HG03097 (cell line): ENCODE measurements around the gene DDX10.
"Not testable (repeated sequence)": the region's sequence is repeated elsewhere in the genome, so short reads cannot be mapped to it uniquely, and the experiment has no call there.

Experiments used
- ATAC-seq: cut with Tn5 transposase; IDR thresholded peaks from one replicate; pipeline ENCODE4 v1.9.1; 2021; ENCODE audit not compliant: unreplicated experiment, low FRiP score

DDX10 gene

GRCh38 chr11:108654100-108654499, 10.8 kb upstream of the DDX10 start:
- ATAC-seq, result not testable (repeated sequence)

- no peak for ATAC-seq
Observed at GRCh38 chr11:108654994-108655631, 9.8 kb upstream of the DDX10 start.

GRCh38 chr11:108662700-108663099, 2.2 kb upstream of the DDX10 start:
- peak; percentile 26 for ATAC-seq

- ATAC-seq, result peak; percentile 44
Observed at GRCh38 chr11:108663154-108663877, 1.6 kb upstream of the DDX10 start.

DNA sequence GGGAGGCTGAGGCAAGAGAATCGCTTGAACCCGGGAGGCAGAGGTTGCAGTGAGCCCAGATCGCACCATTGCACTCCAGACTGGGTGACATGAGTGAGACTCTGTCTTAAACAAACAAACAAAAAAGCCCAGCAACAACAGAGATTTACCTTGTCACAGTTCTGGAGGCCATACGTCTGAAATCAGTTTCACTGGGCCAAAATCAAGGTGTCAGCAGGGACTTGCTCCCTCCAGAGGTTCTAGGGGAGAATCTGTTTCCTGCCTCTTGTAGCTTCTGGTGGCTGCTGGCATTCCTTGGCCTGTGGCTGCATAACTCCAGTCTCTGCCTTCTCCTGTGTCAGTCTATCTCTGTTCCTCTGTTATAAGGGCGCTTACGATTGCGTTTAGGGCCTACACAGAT, 1.5 kb downstream of the DDX10 start:
- ATAC-seq, result no peak

GRCh38 chr11:108669286-108669685, 4.4 kb downstream of the DDX10 start:
- ATAC-seq, result no peak

- no peak for ATAC-seq
Observed at GRCh38 chr11:108669711-108670110, 4.8 kb downstream of the DDX10 start.

DNA sequence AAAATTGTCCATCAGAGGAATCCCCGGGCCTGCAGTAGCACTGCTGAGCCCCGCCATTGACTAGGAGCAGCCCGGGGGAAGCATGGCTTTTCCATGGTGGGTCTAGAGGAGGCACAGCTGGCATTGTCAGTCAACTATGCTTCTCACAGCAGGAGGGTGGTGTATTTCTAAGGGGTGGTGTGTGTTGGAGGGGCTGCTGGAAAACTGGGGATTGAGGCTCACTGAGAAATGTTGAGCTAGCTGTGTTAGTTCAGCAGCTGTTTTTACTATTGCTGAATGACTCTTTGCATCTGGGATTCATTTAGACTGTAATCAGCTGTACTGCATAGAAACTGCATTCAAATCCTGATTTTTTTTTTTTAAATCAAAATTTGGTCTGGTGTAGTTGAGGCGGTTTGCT, 5.6 kb downstream of the DDX10 start:
- ATAC-seq, result no peak

DNA sequence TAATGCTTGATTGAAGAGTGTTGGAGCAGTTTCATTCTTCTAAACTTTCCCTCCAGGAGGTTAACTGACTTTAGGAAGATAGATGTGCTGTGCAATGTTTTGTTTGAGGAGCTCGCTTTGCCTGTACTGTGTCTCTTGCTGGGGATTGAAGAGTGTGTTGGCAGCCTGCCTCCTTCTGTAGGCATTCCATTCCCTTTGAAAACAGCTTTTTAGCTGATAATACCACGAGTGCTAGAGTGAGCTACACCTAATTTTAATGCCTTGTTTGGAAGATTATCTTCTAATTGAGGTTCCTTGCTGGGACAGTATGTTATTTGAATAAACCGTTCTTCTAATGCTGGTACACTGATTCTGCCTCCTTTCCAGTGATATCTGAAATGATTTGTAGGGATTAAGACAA, 7.2 kb downstream of the DDX10 start:
- ATAC-seq, result no peak

DNA sequence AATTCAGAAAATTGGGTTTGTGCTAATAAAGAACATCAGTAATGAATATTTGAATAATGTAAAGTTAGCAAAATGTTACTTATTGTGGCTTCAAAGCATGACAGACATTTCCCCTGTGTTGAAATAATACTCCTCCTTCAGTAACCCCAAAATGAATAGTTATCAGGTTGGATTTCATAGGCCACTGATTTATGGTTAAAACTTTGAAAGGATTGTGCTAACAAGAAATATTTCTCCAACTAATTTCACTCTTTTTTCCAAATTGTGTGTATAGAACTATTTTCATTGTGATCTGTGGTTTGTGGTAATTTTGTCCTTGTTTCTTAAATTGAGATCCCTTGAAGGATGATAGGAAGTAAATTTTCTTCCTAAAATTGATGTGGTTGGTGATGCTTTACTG, 7.9 kb downstream of the DDX10 start:
- ATAC-seq, result no peak

DNA sequence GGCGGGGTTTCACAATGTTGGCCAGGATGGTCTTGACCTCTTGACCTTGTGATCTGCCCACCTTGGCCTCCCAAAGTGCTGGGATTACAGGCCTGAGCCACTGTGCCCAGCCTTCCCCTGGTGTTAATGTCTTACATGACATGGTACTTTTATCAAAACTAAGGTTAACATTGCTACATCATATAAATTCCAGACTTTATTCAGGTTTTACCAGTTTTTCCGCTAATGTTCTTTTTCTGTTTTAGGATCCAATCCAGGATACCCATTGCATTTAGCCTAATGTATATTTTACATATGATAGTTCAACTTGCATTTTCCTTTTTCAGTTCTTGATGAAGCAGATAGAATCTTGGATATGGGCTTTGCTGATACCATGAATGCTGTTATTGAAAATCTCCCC, 14.2 kb downstream of the DDX10 start:
- no peak for ATAC-seq

- no peak for ATAC-seq
Observed at GRCh38 chr11:108680271-108680670, 15.4 kb downstream of the DDX10 start.

- no peak for ATAC-seq
Observed at GRCh38 chr11:108685419-108686130, 20.7 kb downstream of the DDX10 start.

DNA sequence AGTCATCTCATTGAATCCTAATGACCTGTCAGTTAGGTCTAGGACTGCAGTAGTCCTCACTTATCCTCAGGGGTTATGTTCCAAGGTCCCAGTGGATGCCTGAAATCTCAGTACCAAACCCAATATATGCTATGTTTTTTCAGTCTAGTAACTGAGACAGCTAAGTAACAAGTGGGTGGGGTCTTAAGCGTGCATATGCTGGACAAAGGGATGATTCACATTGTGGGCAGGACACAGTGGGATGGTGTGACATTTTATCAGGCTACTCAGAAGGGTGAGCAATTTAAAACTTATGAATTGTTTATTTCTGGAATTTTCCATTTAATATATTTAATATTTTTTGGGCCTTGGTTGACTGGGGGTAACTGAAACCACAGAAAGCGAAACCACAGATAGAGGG, 29.0 kb downstream of the DDX10 start:
- ATAC-seq, result no peak

- ATAC-seq, result no peak
Observed at GRCh38 chr11:108694846-108695245, 30.0 kb downstream of the DDX10 start.

DNA sequence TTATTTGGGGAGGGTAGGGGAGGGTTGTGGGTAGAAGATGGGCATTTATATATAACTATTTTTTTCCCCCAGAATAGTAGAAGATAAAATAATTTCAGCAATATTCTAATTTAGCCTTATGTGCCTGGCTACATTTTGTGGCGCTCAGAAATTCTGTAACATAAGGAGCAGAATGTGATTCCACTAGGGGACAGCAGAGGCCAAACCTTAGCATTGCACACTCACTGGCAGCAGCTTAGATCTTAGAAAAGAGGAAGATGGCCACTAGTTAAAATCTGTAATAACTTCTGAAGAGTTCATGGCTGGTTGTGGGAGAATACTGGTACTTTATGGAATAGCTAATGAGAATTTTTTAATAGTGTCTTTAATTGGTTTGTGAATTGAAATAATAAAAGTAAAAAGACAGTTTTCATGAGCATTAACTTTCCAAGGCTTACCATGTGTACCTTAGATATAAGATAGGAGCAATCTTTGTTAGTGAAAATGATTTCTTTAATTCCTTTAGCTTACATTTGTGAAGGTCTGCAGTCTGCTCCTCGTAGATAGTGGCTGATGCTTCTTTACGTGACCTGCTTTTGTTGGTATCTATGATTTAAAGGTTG, 33.1 kb downstream of the DDX10 start:
- no peak for ATAC-seq

- peak; percentile 61 for ATAC-seq
Observed at GRCh38 chr11:108698844-108699642, 34.2 kb downstream of the DDX10 start.

DNA sequence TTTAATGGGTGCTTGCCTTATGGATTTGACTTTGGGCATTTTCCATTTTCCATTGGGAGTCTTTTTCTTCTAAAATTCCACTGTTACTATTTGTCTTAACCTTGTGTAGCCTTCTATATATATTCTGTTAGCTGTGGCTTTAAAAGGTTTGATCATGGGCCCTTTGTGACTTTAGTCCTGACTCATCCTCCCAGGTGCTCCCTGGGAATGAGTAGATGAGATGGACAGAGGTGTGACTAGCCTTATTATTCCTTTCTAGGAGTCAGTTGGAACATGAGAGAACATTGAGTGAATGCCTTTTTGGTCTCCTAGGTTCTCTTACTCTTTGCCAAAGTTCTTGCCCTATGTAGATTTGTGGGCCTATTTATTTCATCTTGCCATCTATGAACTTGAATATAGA, 39.0 kb downstream of the DDX10 start:
- no peak for ATAC-seq

DNA sequence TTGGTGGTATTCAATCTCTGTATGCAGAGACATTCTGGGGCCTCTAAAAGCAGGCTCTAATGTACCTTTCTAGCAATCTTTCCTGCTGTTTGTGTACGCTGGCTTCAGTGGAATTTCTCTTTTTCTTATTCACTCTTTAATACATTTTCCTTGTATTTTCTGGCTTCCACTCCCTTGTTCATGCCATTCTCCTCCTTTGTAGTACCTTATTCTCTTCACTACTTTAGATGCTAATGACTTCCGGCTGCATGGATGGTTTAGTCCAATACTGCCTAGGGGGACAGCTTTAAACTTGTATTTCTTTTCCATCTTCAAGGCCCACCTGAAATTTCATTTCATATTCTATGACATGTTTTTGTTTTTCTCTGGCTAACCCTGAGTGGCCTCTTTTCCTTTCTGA, 40.2 kb downstream of the DDX10 start:
- ATAC-seq, result no peak

DNA sequence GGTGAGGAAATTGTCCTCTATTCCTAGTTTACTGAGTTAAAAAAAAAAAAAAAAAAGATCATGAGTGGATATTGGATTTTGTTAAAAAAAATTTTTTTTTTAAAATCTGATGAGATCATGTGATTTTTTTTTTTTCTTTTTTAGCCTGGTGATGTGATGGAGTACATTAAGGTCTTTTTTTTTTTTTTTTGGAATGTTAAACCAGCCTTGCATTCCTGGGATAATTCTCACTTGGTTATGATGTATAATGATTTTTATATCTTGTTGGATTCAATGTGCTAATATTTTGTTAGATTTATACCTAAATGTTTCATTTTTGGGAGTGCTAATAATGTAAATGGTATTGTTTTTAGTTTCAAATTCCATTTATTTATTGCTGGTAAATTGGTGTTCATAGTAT, 43.3 kb downstream of the DDX10 start:
- ATAC-seq, result no peak

- no peak for ATAC-seq
Observed at GRCh38 chr11:108709741-108710140, 44.9 kb downstream of the DDX10 start.
